ENCODE measurements around the gene FHOD3.

GRCh38 chr18:36697905-36698304 lies 400.4 kb downstream of the FHOD3 start:
- TF ChIP-seq CTCF (IDR thresholded peaks at IDR 0.05): no peak
- TF ChIP-seq POLR2AphosphoS5 (IDR thresholded peaks at IDR 0.05): no peak
- TF ChIP-seq POLR2A (IDR thresholded peaks at IDR 0.05): no peak
- no peak for TF ChIP-seq EP300 (IDR thresholded peaks at IDR 0.05; ENCODE audit: low read depth)
